Right lobe of liver (tissue), 6 donors: ENCODE data around the gene SMARCD2. TPM values are rescaled to one million over a fixed set of nuclear protein-coding genes. Genes with fewer than 3 reads are reported as not detected.

Source experiments
- ATAC-seq, 4 donors: fragments of 200-7000 bp; cut with Tn5 transposase; one replicate each; pipeline ENCODE4 v1.9.1; 2020; ENCODE audit warnings: mild to moderate bottlenecking in 4 of 4, moderate library complexity in 4 of 4
- DNase-seq, 3 donors: peaks; one replicate each; pipeline ENCODE4 v3.0.0-alpha.2; 2020
- H3K27ac ChIP-seq, 3 donors: fragments of 200-600 bp; one replicate each; pipeline ENCODE4 v1.8.0; 2022
- H3K27me3 ChIP-seq, 2 donors: fragments of 200-600 bp; one replicate each; pipeline ENCODE4 v1.8.0; 2022
- H3K36me3 ChIP-seq, 4 donors: fragments of 200-600 bp; sonication (generic) in 1 of 4; one replicate each; pipeline versions ENCODE4 v1.5.1 to v1.8.0; 2017 to 2022; ENCODE audit warnings: control low read depth in 1 of 4
- H3K4me1 ChIP-seq, 4 donors: fragments of 200-600 bp; sonication (generic) in 1 of 4; one replicate each; pipeline versions ENCODE4 v1.5.1 to v1.8.0; 2017 to 2022; ENCODE audit warnings: control low read depth in 1 of 4
- H3K4me3 ChIP-seq, 3 donors: fragments of 200-600 bp; one replicate each; pipeline ENCODE4 v1.8.0; 2022
- H3K9me3 ChIP-seq, 4 donors: fragments of 200-600 bp; sonication (generic) in 1 of 4; one replicate each; pipeline versions ENCODE4 v1.5.1 to v1.8.0; 2017 to 2022; ENCODE audit warnings: control low read depth in 1 of 4
- CTCF ChIP-seq, 4 donors: fragments of 200-600 bp in 3 of 4; fragments of 450-650 bp in 1 of 4; IDR thresholded peaks; one replicate each; pipeline versions ENCODE4 v1.5.1 to v1.8.0; 2016 to 2022; ENCODE audit warnings: antibody characterized with exemption in 4 of 4, mild to moderate bottlenecking in 2 of 4
- POLR2A ChIP-seq: fragments of 450-650 bp; IDR thresholded peaks from one replicate; pipeline ENCODE4 v1.6.1; 2017; ENCODE audit warnings: antibody characterized with exemption, mild to moderate bottlenecking
- WGBS: methylation state at CpG from one replicate; pipeline ENCODE4 v1.1.6; 2018; ENCODE audit warnings: low coverage, low lambda C conversion rate; ENCODE audit not compliant: insufficient coverage; ENCODE audit errors: missing lambda C conversion rate; 5-methylcytosine and 5-hydroxymethylcytosine counted together
- intact Hi-C, 2 donors: fragments of 100-400 bp; cut with DNase I; formaldehyde crosslinking; loops; one replicate each; pipeline versions ENCODE4 v1.11.2 to v1.14.1; 2022
- total RNA-seq, 6 experiments: library from RNA; depleted of rRNA in 2 of 6; stranded (reverse); fragments of >200 nt in 2 of 6; fragmentation: NEBNext Ultra II Directional in 3 of 6; extraction: Animal tissue kit (Norgen Biotek cat#: 25700) in 3 of 6; gene quantifications; one replicate each; pipeline versions ENCODE4 v1.1.0 to v1.2.4, GENCODE V29; 2016 to 2023
- donor health status: DM: no; HTN: yes; CAD: no.
- donor health status: DM: no; HTN: no; CAD: no.
- donor health status: DM: no; HTN: no; CAD: no.
- donor health status: DM: no; HTN: yes; CAD: no.
- donor health status: DM: no; HTN: yes; CAD: no.

The SMARCD2 gene
- total RNA-seq, 6 experiments from 2014 or later: 23.8 to 94.5 (median 59.5) TPM

DNA sequence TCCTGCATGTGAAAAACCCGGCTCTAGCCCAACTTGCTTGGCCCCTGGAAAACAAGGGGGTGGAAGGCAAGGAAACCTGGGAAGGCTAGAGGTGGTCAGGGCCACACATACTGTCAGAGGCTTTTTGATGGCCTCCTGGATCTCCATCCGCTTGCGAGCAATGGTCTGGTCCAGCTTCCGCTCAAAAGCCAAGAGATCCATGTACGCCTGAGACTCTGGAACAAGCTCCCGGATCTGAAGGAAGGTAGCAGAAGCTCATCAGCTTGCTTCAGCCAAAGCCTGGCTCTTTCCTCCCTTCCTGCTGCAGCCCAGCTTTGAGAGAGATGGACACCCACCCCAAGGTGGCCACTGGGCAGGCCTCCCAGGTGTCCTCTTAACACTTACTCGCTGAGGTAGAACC, 5.7 kb downstream of the SMARCD2 start:
- no peak overlapping the region for H3K27ac ChIP-seq
- TF ChIP-seq POLR2A: no peak
- no peak for TF ChIP-seq CTCF (IDR thresholded peaks at IDR 0.05)
- intact Hi-C loops: no loop called here
- WGBS: 94% methylated on average over 5 of the region's 7 CpGs
- no peaks in the 10 kb centered on the region for H3K9me3 ChIP-seq
- no peak overlapping the region for H3K4me3 ChIP-seq
- peaks cover 3 to 50% (median 26%) of the 10 kb centered on the region in 4 donors for H3K36me3 ChIP-seq
- peaks cover 0 to 45% (median 24%) of the 10 kb centered on the region in 4 donors for H3K4me1 ChIP-seq
- H3K27me3 ChIP-seq: no peaks in the 10 kb centered on the region
- ATAC-seq: no peak
- no peak for DNase-seq

DNA sequence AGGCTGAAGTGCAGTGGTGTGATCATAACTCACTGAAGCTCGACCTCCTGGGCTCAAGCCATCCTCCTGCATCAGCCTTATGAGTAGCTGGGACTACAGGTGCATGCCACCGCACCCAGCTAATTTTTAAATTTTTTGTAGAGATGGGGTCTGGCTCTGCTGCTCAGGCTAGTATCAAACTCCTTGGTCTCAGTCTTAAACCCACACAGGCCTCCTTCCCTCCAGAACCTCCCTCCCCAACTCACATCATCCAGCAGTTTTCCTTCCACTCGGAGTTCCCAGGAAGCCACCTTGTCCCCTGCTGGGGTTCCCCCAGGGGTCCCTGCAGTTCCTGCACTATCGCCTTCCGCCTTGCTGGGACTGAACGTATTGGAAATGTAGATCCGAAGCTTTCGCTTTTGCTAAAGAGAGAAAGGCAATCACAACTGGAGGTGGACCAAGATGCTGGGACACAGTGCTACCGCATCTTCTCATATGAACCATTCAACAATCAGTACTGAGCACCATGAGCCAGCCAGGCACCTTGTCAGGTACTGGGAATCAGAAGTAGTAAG, 7.2 kb downstream of the SMARCD2 start:
- H3K4me1 ChIP-seq: peaks cover 0 to 31% (median 16%) of the 10 kb centered on the region in 4 donors
- H3K27ac ChIP-seq: no peak overlapping the region
- no peaks in the 10 kb centered on the region for H3K27me3 ChIP-seq
- no peaks in the 10 kb centered on the region for H3K9me3 ChIP-seq
- ATAC-seq (no peak), DNase-seq (no peak)
- 82% methylated on average over 9 of the region's 9 CpGs for WGBS
- H3K36me3 ChIP-seq: peaks cover 6 to 66% (median 36%) of the 10 kb centered on the region in 4 donors
- intact Hi-C loops: no loop called here
- TF ChIP-seq POLR2A: no peak
- no peak for TF ChIP-seq CTCF (IDR thresholded peaks at IDR 0.05)
- no peak overlapping the region for H3K4me3 ChIP-seq

DNA sequence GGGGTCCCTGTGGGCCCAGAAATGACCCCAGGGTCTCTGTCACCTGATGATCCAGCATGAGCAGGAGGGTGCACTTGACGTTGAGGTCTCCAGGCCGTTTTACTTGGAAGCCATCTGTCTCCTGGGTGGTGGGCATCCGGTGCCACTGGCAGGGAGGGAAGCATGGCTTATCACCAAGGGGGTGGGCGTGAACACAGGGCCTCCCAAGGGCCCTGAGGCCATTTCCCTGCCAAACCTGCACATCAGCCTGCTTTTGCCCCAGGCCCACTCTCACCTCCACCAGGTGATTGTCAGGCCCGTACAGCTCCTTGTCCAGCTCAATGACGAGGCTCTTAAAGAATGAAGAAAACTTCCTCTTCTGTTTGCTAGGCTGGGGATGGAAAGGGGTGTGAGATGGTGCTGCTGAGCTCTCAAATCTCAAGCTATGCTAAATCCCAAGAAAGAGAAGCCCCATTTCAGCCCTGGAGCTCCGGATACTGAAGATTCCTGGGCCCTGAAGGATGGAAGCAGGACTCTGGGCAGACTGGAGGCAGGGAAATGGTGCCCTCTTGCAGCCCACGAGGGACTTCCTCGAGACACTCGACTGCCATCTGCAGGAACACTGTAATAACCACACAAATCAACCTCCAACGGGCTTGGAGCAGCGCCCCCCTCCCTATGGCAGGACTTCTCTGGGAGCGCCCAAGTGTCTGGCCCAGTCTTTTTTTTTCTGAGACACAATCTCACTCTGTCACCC, 7.9 kb downstream of the SMARCD2 start:
- 0% methylated on average over 1 of the region's 13 CpGs for WGBS
- TF ChIP-seq POLR2A: no peak
- TF ChIP-seq CTCF (IDR thresholded peaks at IDR 0.05): peak; percentile 11 to 47 (median 38)
- no peaks in the 10 kb centered on the region for H3K27me3 ChIP-seq
- ATAC-seq (peak; percentile 34 to 63 (median 48)), DNase-seq (no peak)
- no peaks in the 10 kb centered on the region for H3K9me3 ChIP-seq
- intact Hi-C loops: no loop called here
- H3K4me3 ChIP-seq: no peak overlapping the region
- peaks cover 6 to 72% (median 38%) of the 10 kb centered on the region in 4 donors for H3K36me3 ChIP-seq
- H3K27ac ChIP-seq: no peak overlapping the region
- H3K4me1 ChIP-seq: peaks cover 0 to 25% (median 13%) of the 10 kb centered on the region in 4 donors

- TF ChIP-seq CTCF (IDR thresholded peaks at IDR 0.05) (no peak), POLR2A (no peak)
- Histone ChIP-seq H3K4me3 (no peak overlapping the region), H3K27me3 (no peaks in the 10 kb centered on the region), H3K4me1 (peaks cover 0 to 23% (median 9%) of the 10 kb centered on the region in 4 donors), H3K27ac (no peak overlapping the region), H3K36me3 (peaks cover 6 to 78% (median 38%) of the 10 kb centered on the region in 4 donors), H3K9me3 (no peaks in the 10 kb centered on the region)
- DNase-seq (no peak), ATAC-seq (no peak)
- intact Hi-C loops: no loop called here
- WGBS: 90% methylated on average over 4 of the region's 15 CpGs
Observed at GRCh38 chr17:63833741-63834373, 8.6 kb downstream of the SMARCD2 start.
